Choroid plexus epithelial cell (primary cell): ENCODE measurements around the gene RFX7.
"Not testable (repeated sequence)": the region's sequence is repeated elsewhere in the genome, so short reads cannot be mapped to it uniquely, and the experiment has no call there.

Source experiments
- DNase-seq: peaks from one replicate; pipeline ENCODE4 v3.0.0-alpha.2; 2010; ENCODE audit warnings: low read depth
- H3K4me3 ChIP-seq: 2 replicates; pipeline ENCODE4 v1.5.1; 2011; ENCODE audit warnings: low read depth, mild to moderate bottlenecking, control low read depth, low read length, moderate library complexity
- CTCF ChIP-seq: conservative IDR thresholded peaks from 2 replicates; pipeline ENCODE4 v1.5.1; 2011; ENCODE audit warnings: low read depth, mild to moderate bottlenecking, control low read depth, inconsistent platforms, low read length, moderate library complexity

RFX7 gene

DNA sequence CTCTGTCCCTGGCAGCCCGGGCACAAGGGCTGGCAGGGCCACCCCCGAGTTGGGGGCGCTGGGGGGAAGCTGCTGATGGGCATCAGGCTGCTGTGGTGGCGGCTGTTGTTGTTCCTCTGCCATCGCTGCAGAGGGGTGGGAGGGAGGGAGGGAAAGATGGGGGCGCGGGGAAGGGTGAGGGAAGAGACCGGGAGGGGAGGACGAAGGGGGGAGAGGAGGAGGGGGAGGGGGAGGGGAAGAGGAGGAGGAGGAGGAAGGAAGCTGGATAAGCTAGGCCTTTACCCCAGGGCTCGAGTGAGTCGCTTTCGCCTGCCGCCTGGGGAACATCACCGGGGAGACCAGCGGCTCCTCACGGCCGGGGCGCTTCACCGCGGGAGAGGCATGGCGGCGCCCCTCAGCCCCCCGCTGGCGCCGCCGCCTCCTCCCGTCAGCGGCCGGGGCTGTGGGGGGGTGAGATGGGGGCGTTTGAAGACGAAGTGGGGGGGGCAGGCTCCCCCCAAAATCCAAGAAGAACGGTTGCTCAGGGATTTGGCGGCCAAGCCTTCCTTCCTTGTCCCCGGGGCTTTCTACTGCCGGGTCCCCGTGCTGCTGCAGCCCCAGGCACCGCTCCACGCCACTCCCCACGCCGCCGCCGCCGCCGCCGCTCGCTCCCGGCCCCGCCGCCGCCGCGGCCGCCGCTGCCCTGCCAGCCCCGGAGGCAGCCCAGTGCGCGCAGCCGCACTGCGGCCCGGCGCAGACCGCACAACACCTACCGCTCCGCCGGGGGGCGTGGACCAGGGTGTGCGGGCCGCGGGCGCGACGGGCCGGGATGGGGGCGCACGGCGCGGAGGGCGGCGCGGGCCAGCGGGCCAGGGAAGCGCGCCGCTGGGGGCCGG is at the start of gene RFX7:
RFX7 (minus strand) TSS at position 717 of the 875 bp plus-strand sequence; CDS start at position 123, 594 bp downstream.
- H3K4me3 ChIP-seq: peak within 1 kb of the TSS; percentile 76
- no peak for TF ChIP-seq CTCF
- peak; percentile 78 for DNase-seq

GRCh38 chr15:56292546-56293316 is 49.1 kb upstream of the RFX7 start:
- no peak for DNase-seq
- no peak overlapping the region for H3K4me3 ChIP-seq
- no peak for TF ChIP-seq CTCF

DNA sequence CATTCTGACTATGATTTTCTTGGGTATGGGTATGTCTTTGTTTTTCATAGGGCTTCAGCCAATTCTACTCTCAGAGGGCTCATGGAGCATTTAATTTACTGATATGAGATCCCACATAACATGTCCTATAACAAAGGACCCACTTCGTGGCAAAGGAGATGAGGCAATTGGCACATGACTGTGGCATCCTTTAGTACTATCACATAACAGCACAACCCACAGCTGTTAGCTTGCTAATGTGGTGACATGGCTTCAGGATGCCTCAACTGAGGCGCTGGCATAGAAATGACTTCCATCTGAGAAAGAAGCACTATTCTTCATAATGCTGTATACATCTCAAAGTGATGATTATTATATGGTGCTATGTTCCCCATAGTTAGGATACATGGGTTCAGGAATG is 48.1 kb upstream of the RFX7 start:
- H3K4me3 ChIP-seq: no peak overlapping the region
- TF ChIP-seq CTCF: no peak
- DNase-seq: no peak

- DNase-seq: no peak
- TF ChIP-seq CTCF: peak; percentile 11
- H3K4me3 ChIP-seq: no peak overlapping the region
Measured at GRCh38 chr15:56286213-56286612, 42.5 kb upstream of the RFX7 start.

DNA sequence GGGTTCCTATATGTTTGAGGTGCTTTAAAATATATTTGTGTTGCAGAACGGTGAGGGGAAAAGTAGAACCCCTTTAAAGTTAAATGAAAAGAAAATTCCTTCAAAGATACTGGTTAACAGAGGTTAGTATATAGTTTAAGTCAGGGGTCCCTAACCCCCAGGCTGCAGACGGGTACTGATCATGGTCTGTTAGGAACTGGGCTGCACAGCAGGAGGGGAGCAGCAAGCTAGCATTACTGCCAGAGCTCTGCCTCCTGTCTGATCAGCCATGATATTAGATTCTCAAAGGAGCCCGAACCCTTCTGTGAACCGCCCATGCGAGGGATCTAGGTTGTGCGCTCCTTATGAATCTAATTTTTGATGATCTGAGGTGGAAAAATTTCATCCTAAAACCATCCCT is 37.5 kb upstream of the RFX7 start:
- DNase-seq: no peak
- H3K4me3 ChIP-seq: no peak overlapping the region
- no peak for TF ChIP-seq CTCF

GRCh38 chr15:56273724-56274123 is 30.0 kb upstream of the RFX7 start:
- no peak for DNase-seq
- TF ChIP-seq CTCF: no peak
- H3K4me3 ChIP-seq: no peak overlapping the region

DNA sequence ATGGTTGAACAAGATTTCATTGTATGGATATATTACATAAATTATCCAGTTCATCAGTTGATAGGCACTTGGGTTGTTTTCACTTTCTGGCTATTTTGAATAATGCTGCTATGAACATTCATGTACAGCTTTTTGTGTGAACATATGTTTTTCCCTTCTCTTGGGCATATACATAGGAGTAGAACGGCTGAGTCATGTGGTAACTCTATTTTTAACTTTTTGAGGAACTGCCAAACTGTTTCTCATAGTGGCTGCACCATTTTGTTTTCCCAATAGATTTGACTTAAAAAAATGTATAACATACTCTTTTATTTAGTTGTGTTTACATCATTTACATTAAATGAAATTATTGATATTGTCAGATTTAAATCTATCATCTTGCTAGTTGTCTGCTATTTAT is 28.8 kb upstream of the RFX7 start:
- no peak overlapping the region for H3K4me3 ChIP-seq
- no peak for TF ChIP-seq CTCF
- DNase-seq: no peak

- not testable (repeated sequence) for DNase-seq, H3K4me3 ChIP-seq
Measured at GRCh38 chr15:56266465-56266864, 22.8 kb upstream of the RFX7 start.
